ENCODE results near the gene KNDC1.
"Not testable (repeated sequence)": the region's sequence is repeated elsewhere in the genome, so short reads cannot be mapped to it uniquely, and the experiment has no call there.

KNDC1 gene

DNA sequence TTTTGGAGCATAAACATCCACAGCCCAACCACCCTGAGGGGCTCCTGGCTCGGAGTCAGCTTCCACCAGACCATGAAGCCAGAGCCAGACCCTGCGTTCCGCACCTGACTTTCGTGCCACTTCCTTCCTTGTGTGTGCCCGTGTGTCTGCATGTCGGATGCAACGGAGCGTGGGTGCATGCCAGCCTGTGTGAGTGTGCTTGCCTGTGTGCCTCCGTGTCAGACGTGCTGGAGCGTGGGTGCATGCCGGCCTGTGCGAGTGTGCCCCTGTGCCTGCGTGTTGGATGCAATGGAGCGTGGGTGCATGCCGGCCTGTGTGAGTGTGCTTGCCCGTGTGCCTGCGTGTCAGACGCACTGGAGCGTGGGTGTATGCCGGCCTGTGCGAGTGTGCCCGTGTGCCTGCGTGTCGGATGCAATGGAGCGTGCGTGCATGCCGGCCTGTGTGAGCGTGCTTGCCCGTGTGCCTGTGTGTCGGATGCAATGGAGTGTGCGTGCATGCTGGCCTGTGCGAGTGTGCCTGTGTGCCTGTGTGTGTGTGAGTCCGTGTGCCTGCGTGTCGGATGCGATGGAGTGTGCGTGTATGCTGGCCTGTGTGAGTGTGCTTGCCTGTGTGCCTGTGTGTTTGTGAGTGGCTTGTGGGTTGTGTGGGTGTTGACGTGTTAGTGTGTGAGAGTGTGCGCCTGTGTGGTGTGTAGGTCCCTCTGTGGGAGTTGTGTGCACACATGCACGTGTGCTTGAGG lies 28.1 kb upstream of the KNDC1 start:
- H3K4me1 Mint-ChIP-seq = peaks cover 10% of the 10 kb centered on the region
- H3K9me3 Mint-ChIP-seq = no peaks in the 10 kb centered on the region
- H3K4me3 Mint-ChIP-seq = no peak overlapping the region
- no peak for ATAC-seq
- H3K27ac Mint-ChIP-seq = no peak overlapping the region
- no peaks in the 10 kb centered on the region for H3K36me3 Mint-ChIP-seq
- H3K27me3 Mint-ChIP-seq = peaks cover 14% of the 10 kb centered on the region

GRCh38 chr10:133132473-133133291 lies 27.3 kb upstream of the KNDC1 start:
- Mint-ChIP-seq H3K27ac (no peak overlapping the region), H3K4me1 (peaks cover 10% of the 10 kb centered on the region), H3K9me3 (no peaks in the 10 kb centered on the region), H3K36me3 (no peaks in the 10 kb centered on the region), H3K4me3 (no peak overlapping the region), H3K27me3 (peaks cover 14% of the 10 kb centered on the region)
- ATAC-seq = no peak

GRCh38 chr10:133133471-133134231 lies 26.4 kb upstream of the KNDC1 start:
- H3K27me3 Mint-ChIP-seq = peaks cover 14% of the 10 kb centered on the region
- no peaks in the 10 kb centered on the region for H3K9me3 Mint-ChIP-seq
- peaks cover 10% of the 10 kb centered on the region for H3K4me1 Mint-ChIP-seq
- H3K4me3 Mint-ChIP-seq = no peak overlapping the region
- no peaks in the 10 kb centered on the region for H3K36me3 Mint-ChIP-seq
- ATAC-seq = peak; percentile 17
- no peak overlapping the region for H3K27ac Mint-ChIP-seq

DNA sequence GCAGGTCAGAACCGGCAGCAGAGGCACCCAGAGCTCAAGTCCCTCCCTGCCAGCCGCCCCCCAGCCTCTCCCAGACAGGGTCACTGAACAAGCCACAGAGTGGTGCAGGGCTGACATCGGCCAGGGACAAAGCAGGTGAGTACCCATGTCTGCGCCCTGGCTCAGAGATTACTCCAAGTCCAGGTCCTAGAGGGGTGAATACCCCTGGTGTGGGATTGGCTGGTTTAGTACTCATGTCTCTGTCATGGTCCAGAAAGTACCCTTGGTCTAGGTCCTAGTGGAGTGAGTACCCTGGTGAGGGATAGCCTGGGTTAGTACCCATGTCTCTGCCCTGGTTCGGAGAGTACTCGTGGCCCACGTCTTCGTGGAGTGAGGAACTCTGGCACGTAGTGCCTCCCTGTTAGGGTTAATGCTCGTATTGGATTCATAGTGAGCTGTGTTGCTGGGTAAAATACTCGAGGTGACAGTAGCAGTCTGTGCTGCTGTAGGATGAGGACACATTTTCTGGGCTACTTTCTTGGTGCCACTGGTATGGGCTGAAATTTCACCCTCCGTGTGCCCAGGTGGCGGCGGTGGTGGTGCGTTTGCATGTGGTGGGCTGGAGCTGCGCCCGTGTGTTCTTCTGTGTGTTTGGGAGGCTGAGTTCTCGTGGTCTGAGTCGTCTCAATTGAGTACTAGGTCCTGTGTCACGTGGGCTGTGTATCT lies 25.5 kb upstream of the KNDC1 start:
- Mint-ChIP-seq H3K27ac (peak overlapping the region; percentile 9), H3K9me3 (no peaks in the 10 kb centered on the region), H3K36me3 (no peaks in the 10 kb centered on the region), H3K27me3 (peaks cover 14% of the 10 kb centered on the region), H3K4me3 (peak overlapping the region; percentile 18), H3K4me1 (peaks cover 10% of the 10 kb centered on the region)
- ATAC-seq = peak; percentile 18

DNA sequence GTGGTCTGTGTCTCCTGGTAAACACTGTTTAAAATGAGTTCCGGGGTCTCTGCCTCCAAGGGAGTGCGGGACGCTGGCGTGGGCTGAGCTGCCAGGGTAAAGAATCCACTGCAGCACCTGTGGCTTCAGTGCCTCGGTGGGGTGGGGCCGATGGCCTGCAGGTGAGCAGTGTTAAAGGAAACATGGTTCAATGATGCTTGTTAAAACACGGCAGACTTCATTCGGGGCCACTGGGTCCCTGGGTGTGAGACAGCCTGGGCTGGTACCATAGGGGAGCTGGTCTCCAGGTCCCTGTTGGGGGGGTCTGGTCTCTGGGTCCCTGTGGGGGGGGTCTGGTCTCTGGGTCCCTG lies 24.9 kb upstream of the KNDC1 start:
- Mint-ChIP-seq H3K4me1 (peaks cover 10% of the 10 kb centered on the region), H3K4me3 (peak overlapping the region; percentile 18), H3K27me3 (peaks cover 15% of the 10 kb centered on the region), H3K36me3 (no peaks in the 10 kb centered on the region), H3K9me3 (no peaks in the 10 kb centered on the region), H3K27ac (peak overlapping the region; percentile 9)
- ATAC-seq = peak; percentile 51

DNA sequence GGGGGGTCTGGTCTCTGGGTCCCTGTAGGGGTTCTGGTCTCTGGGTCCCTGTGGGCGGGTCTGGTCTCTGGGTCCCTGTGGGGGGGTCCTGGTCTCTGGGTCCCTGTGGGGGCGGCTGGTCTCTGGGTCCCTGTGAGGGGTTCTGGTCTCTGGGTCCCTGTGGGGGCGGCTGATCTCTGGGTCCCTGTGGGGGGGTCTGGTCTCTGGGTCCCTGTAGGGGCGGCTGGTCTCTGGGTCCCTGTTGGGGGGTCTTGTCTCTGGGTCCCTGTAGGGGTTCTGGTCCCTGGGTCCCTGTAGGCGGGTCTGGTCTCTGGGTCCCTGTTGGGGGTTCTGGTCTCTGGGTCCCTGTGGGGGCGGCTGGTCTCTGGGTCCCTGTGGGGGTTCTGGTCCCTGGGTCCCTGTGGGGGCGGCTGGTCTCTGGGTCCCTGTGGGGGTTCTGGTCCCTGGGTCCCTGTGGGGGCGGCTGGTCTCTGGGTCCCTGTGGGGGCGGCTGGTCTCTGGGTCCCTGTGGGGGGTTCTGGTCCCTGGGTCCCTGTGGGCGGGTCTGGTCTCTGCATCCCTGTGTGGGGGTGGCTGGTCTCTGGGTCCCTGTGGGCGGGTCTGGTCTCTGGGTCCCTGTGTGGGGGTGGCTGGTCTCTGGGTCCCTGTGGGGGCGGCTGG lies 22.4 kb upstream of the KNDC1 start:
- not testable (repeated sequence) for H3K9me3 Mint-ChIP-seq, H3K36me3 Mint-ChIP-seq, H3K27ac Mint-ChIP-seq, ATAC-seq, H3K4me1 Mint-ChIP-seq, H3K4me3 Mint-ChIP-seq
- peaks cover 32% of the 10 kb centered on the region for H3K27me3 Mint-ChIP-seq

- Mint-ChIP-seq H3K4me3 (no peak overlapping the region), H3K27me3 (peaks cover 39% of the 10 kb centered on the region), H3K4me1 (peaks cover 18% of the 10 kb centered on the region), H3K36me3 (no peaks in the 10 kb centered on the region), H3K9me3 (no peaks in the 10 kb centered on the region), H3K27ac (no peak overlapping the region)
- no peak for ATAC-seq
These were observed 20.4 kb upstream of the KNDC1 start for GRCh38 chr10:133139551-133140065.

DNA sequence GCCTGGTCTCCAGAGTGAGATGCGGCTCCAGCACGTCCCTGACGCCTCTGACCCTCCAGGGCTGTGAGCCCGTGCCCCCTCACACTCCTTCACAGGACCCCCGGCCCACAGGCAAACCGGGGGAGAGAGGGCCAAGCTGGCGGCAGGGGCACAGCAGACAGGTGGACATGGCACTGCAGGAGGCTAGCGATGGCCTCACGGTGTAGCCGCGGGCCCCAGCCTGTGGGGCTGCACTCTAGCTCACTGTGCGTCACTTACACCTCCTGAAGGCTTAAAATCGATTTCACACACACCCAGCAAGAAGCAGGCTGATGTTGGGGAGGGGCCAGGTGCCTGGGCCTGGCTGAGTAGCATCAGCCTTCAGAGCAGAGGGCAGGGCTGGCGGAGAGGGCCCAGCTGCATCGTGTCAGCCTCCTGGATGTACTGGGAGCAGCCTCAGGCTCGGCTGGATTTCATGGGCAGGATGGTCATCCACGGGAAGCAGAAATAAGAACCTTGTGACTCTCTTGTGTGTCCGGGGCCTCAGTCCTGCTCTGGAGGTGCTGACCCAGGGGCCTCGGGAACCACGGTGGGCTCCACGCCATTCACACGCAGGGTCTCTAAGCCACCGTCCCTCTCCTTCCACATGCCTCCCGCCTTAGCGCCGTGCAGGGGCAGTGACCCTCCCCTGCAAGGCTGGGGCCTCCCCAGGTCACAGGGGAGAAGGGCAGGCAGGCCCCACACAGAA lies 19.4 kb upstream of the KNDC1 start:
- Mint-ChIP-seq H3K36me3 (no peaks in the 10 kb centered on the region), H3K4me3 (no peak overlapping the region), H3K4me1 (peaks cover 12% of the 10 kb centered on the region), H3K27me3 (peaks cover 43% of the 10 kb centered on the region), H3K9me3 (no peaks in the 10 kb centered on the region), H3K27ac (no peak overlapping the region)
- no peak for ATAC-seq

GRCh38 chr10:133141144-133141957 lies 18.7 kb upstream of the KNDC1 start:
- no peaks in the 10 kb centered on the region for H3K36me3 Mint-ChIP-seq
- H3K27ac Mint-ChIP-seq = no peak overlapping the region
- H3K27me3 Mint-ChIP-seq = peaks cover 51% of the 10 kb centered on the region
- H3K9me3 Mint-ChIP-seq = no peaks in the 10 kb centered on the region
- no peak overlapping the region for H3K4me3 Mint-ChIP-seq
- peak; percentile 34 for ATAC-seq
- peaks cover 12% of the 10 kb centered on the region for H3K4me1 Mint-ChIP-seq

GRCh38 chr10:133141958-133142340 lies 18.1 kb upstream of the KNDC1 start:
- Mint-ChIP-seq H3K27me3 (peaks cover 57% of the 10 kb centered on the region), H3K4me3 (no peak overlapping the region), H3K9me3 (peaks cover 2% of the 10 kb centered on the region), H3K4me1 (peaks cover 12% of the 10 kb centered on the region), H3K27ac (no peak overlapping the region), H3K36me3 (no peaks in the 10 kb centered on the region)
- ATAC-seq = peak; percentile 34

- Mint-ChIP-seq H3K36me3 (peaks cover 4% of the 10 kb centered on the region), H3K9me3 (peaks cover 7% of the 10 kb centered on the region), H3K4me1 (peaks cover 12% of the 10 kb centered on the region), H3K4me3 (no peak overlapping the region), H3K27ac (no peak overlapping the region), H3K27me3 (peaks cover 64% of the 10 kb centered on the region)
- no peak for ATAC-seq
These were observed 17.4 kb upstream of the KNDC1 start for GRCh38 chr10:133142523-133143199.

- H3K36me3 Mint-ChIP-seq = peaks cover 5% of the 10 kb centered on the region
- H3K27me3 Mint-ChIP-seq = peaks cover 69% of the 10 kb centered on the region
- H3K4me3 Mint-ChIP-seq = no peak overlapping the region
- H3K27ac Mint-ChIP-seq = no peak overlapping the region
- H3K9me3 Mint-ChIP-seq = peaks cover 12% of the 10 kb centered on the region
- H3K4me1 Mint-ChIP-seq = peaks cover 12% of the 10 kb centered on the region
- ATAC-seq = no peak
These were observed 16.9 kb upstream of the KNDC1 start for GRCh38 chr10:133143200-133143533.

DNA sequence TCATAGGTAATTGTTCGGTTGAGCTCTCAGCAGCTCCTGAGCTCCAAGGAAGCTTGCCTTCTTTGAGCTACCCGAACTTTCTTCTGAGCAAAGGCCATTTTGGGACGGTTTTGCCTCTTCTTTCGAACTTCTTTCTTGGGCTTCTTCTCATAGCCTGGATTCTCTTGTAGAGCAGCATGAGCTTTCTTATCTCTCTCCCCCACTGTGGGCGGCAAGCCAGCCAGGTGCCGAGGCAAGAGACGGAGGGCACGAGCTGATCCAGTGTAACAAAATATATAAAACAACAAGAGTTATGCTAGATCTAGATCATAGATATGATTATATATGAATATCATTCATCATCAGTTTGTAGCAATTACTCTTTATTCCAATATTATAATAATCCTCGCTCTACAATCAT lies 16.5 kb upstream of the KNDC1 start:
- Mint-ChIP-seq H3K27ac (no peak overlapping the region), H3K36me3 (peaks cover 5% of the 10 kb centered on the region)

More for the DNA sequence above, 16.5 kb upstream of the KNDC1 start:
- H3K9me3 Mint-ChIP-seq = peaks cover 15% of the 10 kb centered on the region
- peaks cover 12% of the 10 kb centered on the region for H3K4me1 Mint-ChIP-seq
- ATAC-seq = no peak
- no peak overlapping the region for H3K4me3 Mint-ChIP-seq
- H3K27me3 Mint-ChIP-seq = peaks cover 73% of the 10 kb centered on the region
